Measurements from ENCODE around the gene SLC35F6.

DNA sequence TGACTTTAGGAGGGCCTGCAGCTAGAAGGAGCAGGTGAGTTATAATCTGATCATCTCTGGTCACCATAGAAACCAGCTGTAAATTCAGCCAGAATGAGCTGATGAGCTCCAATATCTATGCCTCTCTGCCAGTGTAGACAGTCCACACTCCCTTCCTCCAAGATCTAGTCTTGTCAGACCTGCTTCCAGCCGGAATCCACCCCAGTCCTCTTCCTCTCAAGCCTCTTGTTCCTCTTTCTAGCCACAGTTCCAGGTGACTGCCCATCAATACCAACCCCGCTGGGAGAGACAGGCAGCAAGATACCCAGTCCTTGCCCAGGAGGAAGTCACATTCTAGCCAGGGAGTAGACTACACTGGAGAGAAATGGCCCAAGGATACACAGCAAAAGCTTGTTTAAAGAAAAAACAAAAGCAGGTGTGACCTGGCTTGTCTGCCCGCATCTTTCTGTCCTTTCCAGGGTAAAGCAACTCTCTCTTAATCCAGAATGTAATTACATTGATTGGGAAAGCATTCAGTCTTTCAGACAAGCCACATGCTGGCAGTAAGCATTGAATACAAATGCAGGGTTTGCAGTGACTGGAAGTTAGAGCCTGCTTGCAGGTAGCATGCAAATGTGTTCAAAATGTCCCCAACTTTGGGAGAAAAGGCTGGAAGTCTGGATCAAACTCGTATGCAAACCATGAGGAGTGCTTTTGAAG, 9.0 kb upstream of the SLC35F6 start:
- TF ChIP-seq, protein P1, sequence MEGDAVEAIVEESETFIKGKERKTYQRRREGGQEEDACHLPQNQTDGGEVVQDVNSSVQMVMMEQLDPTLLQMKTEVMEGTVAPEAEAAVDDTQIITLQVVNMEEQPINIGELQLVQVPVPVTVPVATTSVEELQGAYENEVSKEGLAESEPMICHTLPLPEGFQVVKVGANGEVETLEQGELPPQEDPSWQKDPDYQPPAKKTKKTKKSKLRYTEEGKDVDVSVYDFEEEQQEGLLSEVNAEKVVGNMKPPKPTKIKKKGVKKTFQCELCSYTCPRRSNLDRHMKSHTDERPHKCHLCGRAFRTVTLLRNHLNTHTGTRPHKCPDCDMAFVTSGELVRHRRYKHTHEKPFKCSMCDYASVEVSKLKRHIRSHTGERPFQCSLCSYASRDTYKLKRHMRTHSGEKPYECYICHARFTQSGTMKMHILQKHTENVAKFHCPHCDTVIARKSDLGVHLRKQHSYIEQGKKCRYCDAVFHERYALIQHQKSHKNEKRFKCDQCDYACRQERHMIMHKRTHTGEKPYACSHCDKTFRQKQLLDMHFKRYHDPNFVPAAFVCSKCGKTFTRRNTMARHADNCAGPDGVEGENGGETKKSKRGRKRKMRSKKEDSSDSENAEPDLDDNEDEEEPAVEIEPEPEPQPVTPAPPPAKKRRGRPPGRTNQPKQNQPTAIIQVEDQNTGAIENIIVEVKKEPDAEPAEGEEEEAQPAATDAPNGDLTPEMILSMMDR (IDR thresholded peaks at IDR 0.05) = no peak
- TF ChIP-seq POLR2A (IDR thresholded peaks at IDR 0.05) = no peak

Measured in suprapubic skin (tissue), 3 donors.